Activated T-helper 1 cell treated with anti-CD3 and anti-CD28 coated beads, Interleukin-12 subunit alpha, Interleukin-12 subunit beta, Interleukin-2, Interleukin-4 antibody, amounts not matched to agents 30 ng/mL and 10 ng/mL and 1 ng/mL, durations not matched to agents 14 hours and 24 hours and 36 hours (primary cell): ENCODE data around the gene YBX2. TPM values are rescaled to one million over a fixed set of nuclear protein-coding genes. Genes with fewer than 3 reads are reported as not detected.

Experiments used
- DNase-seq: peaks from one replicate; pipeline ENCODE4 v3.0.0; 2021; ENCODE audit warnings: low spot score
- H3K27ac Mint-ChIP-seq: one replicate; pipeline ENCODE4 v1.8.0; 2021; ENCODE audit warnings: mild to moderate bottlenecking, mixed read lengths
- H3K27me3 Mint-ChIP-seq: one replicate; pipeline ENCODE4 v1.8.0; 2022; ENCODE audit warnings: mild to moderate bottlenecking, moderate library complexity, mixed read lengths; ENCODE audit not compliant: insufficient read depth
- H3K36me3 Mint-ChIP-seq: one replicate; pipeline ENCODE4 v1.8.0; 2021; ENCODE audit warnings: low read depth, mixed read lengths
- H3K4me1 Mint-ChIP-seq: one replicate; pipeline ENCODE4 v1.8.0; 2021; ENCODE audit warnings: low read depth, mixed read lengths
- H3K4me3 Mint-ChIP-seq: one replicate; pipeline ENCODE4 v1.8.0; 2021; ENCODE audit warnings: mild to moderate bottlenecking, moderate library complexity, mixed read lengths
- H3K9me3 Mint-ChIP-seq: one replicate; pipeline ENCODE4 v1.8.0; 2021; ENCODE audit warnings: mixed read lengths
- intact Hi-C: fragments of 100-400 bp; cut with micrococcal nuclease; formaldehyde crosslinking; loops from one replicate; pipeline ENCODE4 v1.15.1; 2024
- total RNA-seq: library from RNA; stranded (reverse); gene quantifications from 2 replicates; pipeline ENCODE4 v1.2.3, GENCODE V29; 2022

YBX2 gene
- total RNA-seq, 1 donor from 2014 or later: 0.36 TPM

DNA sequence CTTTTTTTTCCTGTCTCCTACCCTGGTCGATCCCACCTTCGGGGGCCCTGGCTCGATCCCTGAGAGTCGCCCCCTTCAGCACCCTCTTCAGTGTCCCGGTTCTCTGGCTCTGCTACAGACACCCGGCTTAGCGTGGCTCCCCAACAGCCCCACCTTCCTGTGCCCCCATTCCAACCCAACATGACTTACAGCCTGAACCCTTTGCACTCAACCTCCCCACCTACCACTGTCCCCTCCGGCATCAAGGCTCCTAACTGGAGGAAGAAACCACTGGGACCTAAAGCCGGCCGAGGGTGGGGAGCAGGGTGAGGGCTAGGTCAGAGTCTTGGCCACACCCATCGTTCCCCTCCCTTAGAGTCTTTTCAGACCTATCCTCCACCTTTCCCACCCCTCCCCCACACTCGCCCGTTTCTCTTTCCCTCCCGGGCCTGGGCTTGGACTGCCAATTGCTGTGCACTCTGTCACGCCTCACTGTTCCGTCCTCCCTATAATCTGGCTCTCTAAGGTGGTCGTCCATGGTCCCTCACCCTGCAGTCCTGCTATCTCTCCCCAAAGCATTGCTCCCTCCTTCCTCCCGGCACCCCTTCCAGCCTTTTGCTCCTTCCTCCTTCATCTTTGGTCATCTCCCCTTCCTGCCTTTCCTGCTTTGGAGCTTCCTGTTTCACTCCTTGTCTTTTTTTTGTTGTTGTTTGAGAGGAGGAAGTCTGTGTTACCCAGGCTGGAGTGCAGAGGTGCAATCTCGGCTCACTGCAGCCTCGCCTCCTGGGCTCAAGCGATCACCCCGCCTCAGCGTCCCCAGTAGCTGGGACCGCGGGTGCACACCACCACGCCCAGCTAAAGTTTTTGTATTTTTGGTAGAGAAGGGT, 31.3 kb downstream of the YBX2 start:
- no peak for DNase-seq

DNA sequence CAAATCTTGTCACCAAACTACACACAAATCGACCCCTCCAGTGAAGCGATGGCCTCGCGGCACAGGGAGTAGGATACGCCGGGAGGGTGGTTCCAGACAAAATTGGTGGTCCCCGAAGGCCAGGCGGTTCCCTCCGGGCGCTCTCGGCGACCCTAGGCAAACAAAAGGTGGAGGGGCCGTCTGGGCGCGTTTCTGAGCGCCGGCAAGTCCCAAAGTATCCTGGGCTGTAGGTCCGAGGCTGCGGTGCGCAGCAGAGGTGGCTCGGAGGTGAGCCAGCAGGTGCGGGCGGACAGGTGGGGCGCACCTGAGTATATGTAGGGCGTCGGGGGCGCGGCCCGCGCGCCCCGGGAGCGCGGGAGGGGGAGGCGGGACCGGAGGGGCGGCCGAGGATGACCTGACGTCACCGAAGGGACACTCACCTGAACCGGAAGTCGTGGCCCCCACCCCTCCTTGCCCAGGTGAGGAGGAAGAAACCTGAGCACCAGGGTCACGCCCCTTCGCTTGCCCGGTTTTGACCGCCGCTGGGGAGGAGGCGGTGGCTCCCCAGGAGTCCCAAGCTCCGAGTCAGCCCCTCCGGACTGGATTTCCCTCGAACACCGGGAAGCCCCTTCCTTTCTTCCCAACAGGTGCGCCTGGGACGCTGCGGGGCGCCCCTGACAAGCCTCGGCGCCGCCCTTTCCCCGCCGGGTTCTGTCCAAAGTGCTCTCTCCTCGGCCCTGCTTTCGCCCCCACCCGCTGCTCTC, 32.1 kb downstream of the YBX2 start, which contains the start of gene CLDN7:
Gene CLDN7, minus strand, starts transcription at position 287 of the 743 bp plus-strand sequence. CDS start 435 bp downstream, outside the sequence.
- intact Hi-C loops: loop anchor here (2.0 kb wide), 1 partner anchor 18 kb away; the partner anchor contains the start of gene SLC2A4

More for the DNA sequence above, 31.3 kb downstream of the YBX2 start:
- Mint-ChIP-seq H3K27ac (peak overlapping the region; percentile 49), H3K4me3 (peak overlapping the region; percentile 73), H3K9me3 (no peaks in the 10 kb centered on the region), H3K27me3 (peaks cover 23% of the 10 kb centered on the region), H3K4me1 (peaks cover 32% of the 10 kb centered on the region), H3K36me3 (peaks cover 11% of the 10 kb centered on the region)
- intact Hi-C loops: loop anchor here (2.0 kb wide), 1 partner anchor 18 kb away; the partner anchor contains the start of gene SLC2A4

DNA sequence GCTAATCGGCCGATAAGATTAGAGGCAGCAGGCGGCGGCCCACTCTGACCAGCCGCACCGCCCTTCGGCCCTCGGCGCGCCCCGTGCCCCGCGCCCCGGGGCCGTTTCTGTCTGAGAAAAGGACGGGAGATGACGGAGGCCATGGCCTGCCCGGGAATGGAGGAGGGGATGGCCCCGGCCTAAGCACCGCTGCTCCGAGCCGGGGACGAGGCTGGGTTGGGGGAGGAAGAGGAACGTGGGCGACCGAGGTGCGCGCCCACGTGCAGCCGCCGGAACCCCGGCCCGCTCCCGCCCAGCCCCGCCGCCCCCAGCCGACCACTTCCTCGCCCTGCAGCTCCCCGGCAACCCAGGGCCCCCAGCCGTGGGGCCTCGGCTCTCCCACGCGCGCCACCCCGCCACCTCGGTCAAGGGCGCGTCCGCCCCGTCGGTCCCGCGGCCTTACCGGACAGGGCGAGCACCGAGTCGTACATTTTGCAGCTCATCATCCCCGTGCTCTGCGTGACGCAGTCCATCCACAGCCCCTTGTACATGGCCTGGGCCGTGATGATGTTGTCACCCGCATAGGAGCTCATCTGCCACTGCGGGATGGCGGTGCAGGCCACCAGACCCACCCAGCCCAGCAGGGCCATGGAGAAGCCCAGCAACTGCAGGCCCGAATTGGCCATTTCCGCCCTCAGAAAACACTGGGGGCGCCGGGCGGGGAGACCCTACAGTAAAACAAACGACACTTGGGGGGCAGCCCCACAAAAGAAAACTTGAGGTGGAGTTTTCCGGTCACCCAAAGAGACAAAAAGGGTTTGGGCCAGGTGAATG, 32.9 kb downstream of the YBX2 start:
- intact Hi-C loops: loop anchor here (2.0 kb wide), 1 partner anchor 19 kb away; the partner anchor contains the start of gene SLC2A4

More for the DNA sequence above, 32.1 kb downstream of the YBX2 start, which contains the start of gene CLDN7:
- Mint-ChIP-seq H3K4me1 (peaks cover 32% of the 10 kb centered on the region), H3K27me3 (peaks cover 23% of the 10 kb centered on the region), H3K4me3 (peak within 1 kb of the TSS; percentile 73), H3K9me3 (no peaks in the 10 kb centered on the region), H3K27ac (peak within 1 kb of the TSS; percentile 49), H3K36me3 (peaks cover 12% of the 10 kb centered on the region)
- DNase-seq: no peak

DNA sequence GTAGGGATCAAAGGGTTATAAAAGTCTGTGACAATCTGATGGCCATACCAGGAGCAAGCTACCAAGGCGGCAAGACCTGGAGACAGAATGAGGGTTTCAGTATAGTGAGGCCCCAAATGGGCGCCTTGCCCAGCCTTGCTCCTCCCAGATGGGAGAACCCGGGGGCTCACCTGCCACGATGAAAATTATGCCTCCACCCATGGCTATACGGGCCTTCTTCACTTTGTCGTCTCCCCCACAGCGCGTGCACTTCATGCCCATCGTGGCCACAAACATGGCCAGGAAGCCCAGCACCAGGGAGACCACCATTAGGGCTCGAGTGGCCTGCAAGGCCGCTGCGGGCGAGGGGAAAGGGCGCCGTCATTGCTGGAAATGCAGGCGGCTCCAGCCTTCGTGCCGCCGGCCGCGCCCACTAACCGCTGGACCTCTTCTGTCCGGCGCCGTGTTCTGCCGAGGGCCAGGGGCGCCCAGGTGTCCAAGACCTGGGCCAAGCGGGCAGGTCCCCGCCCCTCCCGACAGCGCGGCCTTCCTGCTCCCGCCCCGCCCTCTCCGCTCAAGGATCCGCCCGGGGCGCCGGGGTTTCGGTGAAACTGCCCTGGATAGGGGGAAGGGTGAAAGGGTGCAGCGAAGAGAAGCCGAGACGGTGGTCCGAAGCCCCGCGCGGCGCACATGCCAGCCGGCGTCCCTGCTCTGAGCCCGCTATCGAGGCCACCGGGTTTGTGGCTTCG, 33.6 kb downstream of the YBX2 start:
- Mint-ChIP-seq H3K27me3 (peaks cover 20% of the 10 kb centered on the region), H3K36me3 (peaks cover 19% of the 10 kb centered on the region), H3K27ac (no peak overlapping the region), H3K4me1 (peaks cover 32% of the 10 kb centered on the region), H3K9me3 (no peaks in the 10 kb centered on the region), H3K4me3 (no peak overlapping the region)
- intact Hi-C loops: no loop called here
- no peak for DNase-seq

More for the DNA sequence above, 32.9 kb downstream of the YBX2 start:
- peaks cover 32% of the 10 kb centered on the region for H3K4me1 Mint-ChIP-seq
- no peak overlapping the region for H3K27ac Mint-ChIP-seq
- peak overlapping the region; percentile 56 for H3K4me3 Mint-ChIP-seq
- peaks cover 15% of the 10 kb centered on the region for H3K36me3 Mint-ChIP-seq
- no peaks in the 10 kb centered on the region for H3K9me3 Mint-ChIP-seq
- DNase-seq: no peak
- peaks cover 20% of the 10 kb centered on the region for H3K27me3 Mint-ChIP-seq

DNA sequence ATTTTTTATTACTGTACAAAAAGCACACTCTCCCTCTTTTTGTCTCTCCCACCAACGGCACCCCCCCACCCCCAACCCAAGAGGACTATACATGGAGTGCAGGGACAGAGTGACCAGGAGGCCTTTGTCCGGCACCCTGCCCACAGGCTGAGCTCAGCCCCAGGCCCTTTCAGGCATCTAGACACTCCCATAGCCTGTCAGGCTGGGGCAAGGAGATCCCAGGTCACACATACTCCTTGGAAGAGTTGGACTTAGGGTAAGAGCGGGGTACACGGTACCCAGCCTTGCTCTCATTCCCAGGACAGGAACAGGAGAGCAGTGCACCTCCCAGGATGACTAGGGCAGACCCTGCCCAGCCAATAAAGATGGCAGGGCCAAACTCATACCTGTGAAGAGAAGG, 34.3 kb downstream of the YBX2 start:
- no peak for DNase-seq
- peaks cover 20% of the 10 kb centered on the region for H3K27me3 Mint-ChIP-seq
- intact Hi-C loops: no loop called here
- peaks cover 20% of the 10 kb centered on the region for H3K36me3 Mint-ChIP-seq
- H3K27ac Mint-ChIP-seq: no peak overlapping the region
- peaks cover 32% of the 10 kb centered on the region for H3K4me1 Mint-ChIP-seq
- no peak overlapping the region for H3K4me3 Mint-ChIP-seq
- H3K9me3 Mint-ChIP-seq: no peaks in the 10 kb centered on the region

DNA sequence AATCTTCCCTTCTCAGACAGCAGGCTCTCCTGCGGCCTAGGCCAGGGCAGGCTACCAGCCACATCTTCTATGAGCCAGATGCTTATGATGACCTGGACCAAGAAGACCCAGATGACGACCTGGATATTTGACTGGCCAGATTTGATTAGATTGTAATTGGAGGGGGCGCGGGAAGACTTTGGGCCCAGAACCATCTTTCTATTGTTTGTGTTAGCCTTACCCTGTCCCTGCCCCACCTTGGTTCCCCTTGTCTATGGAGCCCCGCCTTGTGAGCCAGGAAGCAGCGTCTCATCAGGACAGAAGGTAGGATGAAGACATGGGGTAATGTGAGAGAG, 34.9 kb downstream of the YBX2 start:
- no peak for DNase-seq
- Mint-ChIP-seq H3K27ac (no peak overlapping the region), H3K36me3 (peaks cover 25% of the 10 kb centered on the region), H3K4me3 (peak overlapping the region; percentile 28), H3K4me1 (peaks cover 32% of the 10 kb centered on the region), H3K9me3 (no peaks in the 10 kb centered on the region), H3K27me3 (peaks cover 17% of the 10 kb centered on the region)
- intact Hi-C loops: no loop called here

DNA sequence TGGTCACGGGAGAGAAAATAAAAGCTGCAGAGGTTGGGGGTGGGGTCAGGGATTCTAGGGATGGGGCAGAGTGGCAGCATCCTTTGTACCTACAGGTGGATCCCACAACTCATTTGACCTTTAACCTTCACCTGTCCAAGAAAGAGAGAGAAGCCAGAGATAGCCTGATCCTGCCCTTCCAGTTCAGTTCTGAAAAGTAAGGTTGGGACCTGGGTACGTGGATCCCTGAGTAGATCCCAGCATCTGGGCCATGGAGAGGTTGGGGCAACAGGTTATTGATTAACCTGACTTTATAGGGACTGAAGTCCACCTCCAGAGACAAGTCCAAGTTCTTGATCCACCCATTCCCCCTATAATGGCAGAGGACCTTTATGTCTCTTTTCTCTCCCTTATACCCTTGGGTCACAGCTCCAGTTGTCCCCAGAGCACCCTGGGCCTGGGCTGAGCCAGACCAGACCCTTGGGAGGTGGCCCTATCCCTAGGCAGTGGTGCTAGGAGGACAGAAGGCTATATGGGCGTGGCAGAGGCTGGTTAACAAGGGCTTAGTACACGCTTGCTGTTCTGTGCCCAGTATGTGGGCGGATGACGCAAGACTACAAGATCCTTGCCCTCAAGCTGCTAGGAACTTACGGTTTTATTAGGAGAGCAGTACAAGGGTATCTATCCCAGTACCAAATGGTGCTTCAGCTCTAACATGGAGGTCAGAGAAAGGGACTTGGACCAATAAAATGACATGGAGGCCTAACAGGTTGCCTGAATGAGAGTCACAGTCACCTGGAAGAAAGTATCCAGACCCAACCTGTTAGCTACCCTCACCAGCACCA, 35.5 kb downstream of the YBX2 start:
- no peak overlapping the region for H3K27ac Mint-ChIP-seq
- H3K27me3 Mint-ChIP-seq: peaks cover 12% of the 10 kb centered on the region
- no peak overlapping the region for H3K4me3 Mint-ChIP-seq
- no peak for DNase-seq
- intact Hi-C loops: no loop called here
- H3K36me3 Mint-ChIP-seq: peaks cover 30% of the 10 kb centered on the region
- H3K9me3 Mint-ChIP-seq: no peaks in the 10 kb centered on the region
- H3K4me1 Mint-ChIP-seq: peaks cover 32% of the 10 kb centered on the region

DNA sequence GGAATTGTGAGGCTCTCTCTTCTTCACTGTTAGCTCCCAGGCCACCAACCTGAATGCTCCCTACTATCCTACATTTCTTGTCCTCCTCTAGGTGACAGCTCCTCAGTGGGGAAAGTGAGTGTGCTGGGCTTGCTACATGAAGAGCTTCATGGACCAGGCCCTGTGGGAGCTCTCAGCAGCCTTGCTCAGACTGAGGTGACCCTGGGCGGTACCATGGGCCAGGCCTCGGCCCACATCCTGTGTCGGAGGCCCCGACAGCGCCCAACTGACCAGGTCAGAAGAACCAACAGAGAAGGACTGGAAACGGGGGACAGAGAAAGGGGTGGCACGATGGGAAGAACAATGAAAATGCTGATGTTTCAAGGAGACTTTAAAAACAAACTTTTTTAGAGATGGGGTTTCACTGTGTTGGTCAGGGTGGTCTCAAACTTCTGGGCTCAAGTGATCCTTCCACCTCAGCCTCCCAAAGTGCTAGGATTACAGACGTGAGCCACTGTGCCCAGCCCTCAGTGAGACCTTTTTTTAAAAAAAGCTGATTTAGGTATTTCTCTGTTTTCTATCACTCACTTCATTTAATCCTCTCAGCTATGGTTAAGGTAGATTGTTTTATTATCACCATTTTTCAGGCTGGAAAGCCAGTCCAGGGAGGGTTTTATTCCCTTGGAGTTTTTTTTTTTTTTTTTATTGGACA, 37.5 kb downstream of the YBX2 start:
- Mint-ChIP-seq H3K4me3 (no peak overlapping the region), H3K27ac (no peak overlapping the region), H3K36me3 (peaks cover 38% of the 10 kb centered on the region), H3K9me3 (no peaks in the 10 kb centered on the region), H3K4me1 (peaks cover 31% of the 10 kb centered on the region), H3K27me3 (peaks cover 4% of the 10 kb centered on the region)
- no peak for DNase-seq
- intact Hi-C loops: no loop called here

DNA sequence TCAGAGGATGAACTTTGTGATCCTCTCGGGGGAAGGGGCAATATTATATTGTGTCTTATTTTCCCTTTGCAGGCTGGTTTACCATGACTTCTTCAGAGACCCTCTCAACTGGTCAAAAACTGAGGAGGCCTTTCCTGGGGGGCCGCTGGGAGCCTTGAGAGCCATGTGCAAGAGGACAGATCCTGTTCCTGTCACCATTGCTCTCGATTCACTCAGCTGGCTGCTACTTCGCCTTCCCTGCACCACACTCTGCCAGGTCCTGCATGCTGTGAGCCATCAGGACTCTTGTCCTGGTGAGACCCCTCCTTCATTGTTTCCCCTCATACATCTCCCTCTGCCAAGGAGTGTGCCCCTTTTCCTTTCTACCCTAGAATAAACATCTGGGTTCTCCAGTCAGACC, 39.9 kb downstream of the YBX2 start:
- Mint-ChIP-seq H3K4me1 (peaks cover 40% of the 10 kb centered on the region), H3K9me3 (no peaks in the 10 kb centered on the region), H3K36me3 (peaks cover 36% of the 10 kb centered on the region), H3K4me3 (peak overlapping the region; percentile 6), H3K27ac (no peak overlapping the region), H3K27me3 (peaks cover 5% of the 10 kb centered on the region)
- DNase-seq: no peak
- intact Hi-C loops: loop anchor here (5.0 kb wide), 1 partner anchor 148 kb away; the partner anchor contains the start of gene TMEM256

DNA sequence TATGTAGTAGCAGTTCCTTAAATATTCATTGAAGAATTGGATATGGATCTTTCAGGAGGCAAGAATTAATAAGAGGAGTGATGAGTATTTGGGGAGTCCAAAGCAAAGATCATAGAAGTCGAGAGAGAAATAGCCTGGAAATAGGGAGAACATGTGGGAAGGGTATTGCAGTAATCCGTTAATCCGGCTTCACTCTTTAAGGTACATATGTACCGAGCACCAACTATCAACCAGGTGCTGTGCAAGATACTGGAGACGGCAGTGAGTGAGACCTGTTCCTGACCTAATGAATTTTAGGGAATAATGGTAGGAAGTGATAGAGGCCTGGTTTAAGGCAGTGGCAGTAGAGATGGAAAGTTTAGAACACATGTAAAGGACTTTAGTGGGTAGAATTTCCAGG, 41.4 kb downstream of the YBX2 start:
- peak overlapping the region; percentile 94 for H3K4me3 Mint-ChIP-seq
- H3K27me3 Mint-ChIP-seq: peaks cover 5% of the 10 kb centered on the region
- peaks cover 32% of the 10 kb centered on the region for H3K36me3 Mint-ChIP-seq
- DNase-seq: no peak
- no peaks in the 10 kb centered on the region for H3K9me3 Mint-ChIP-seq
- peak overlapping the region; percentile 99 for H3K27ac Mint-ChIP-seq
- intact Hi-C loops: loop anchor here (2.0 to 5.0 kb wide), 2 partner anchors 149 to 434 kb away; partner anchors contain the start of genes TMEM256 and TP53
- H3K4me1 Mint-ChIP-seq: peaks cover 42% of the 10 kb centered on the region
